ENCODE data around the gene PLPP3.

GRCh38 chr1:56461158-56462127 is 117.9 kb downstream of the PLPP3 start:
- TF ChIP-seq EP300 (IDR thresholded peaks at IDR 0.05; ENCODE audit: borderline replicate concordance in 1 of 2, low read depth in 2 of 2, low read length in 2 of 2) (no peak), RBBP5 (IDR thresholded peaks at IDR 0.05; ENCODE audit: borderline replicate concordance, low read depth, low read length) (no peak), PHF8 (conservative IDR thresholded peaks at IDR 0.05; ENCODE audit: low read depth, low read length) (no peak), MAX (IDR thresholded peaks at IDR 0.05) (peak; percentile 35; the same call in 1 of the 2 replicates), EZH2 (IDR thresholded peaks at IDR 0.05; ENCODE audit: low read depth, low read length, severe bottlenecking) (no peak), POLR2A (IDR thresholded peaks at IDR 0.05; ENCODE audit: control extremely low read depth in 1 of 2, low read depth in 2 of 2, low read length in 2 of 2) (no peak), CTCF (IDR thresholded peaks at IDR 0.05; ENCODE audit: control extremely low read depth in 1 of 3, insufficient read depth in 1 of 3, low read depth in 1 of 3, low read length in 3 of 3) (peak in 2 of 3 experiments; percentile 9 to 18; a peak in 2 of 4 replicates), GABPA (IDR thresholded peaks at IDR 0.05; ENCODE audit: borderline replicate concordance, insufficient read depth, low read length) (no peak)

Measured in H1 (cell line).